Epithelial cell of esophagus (primary cell): ENCODE results near the gene ALKBH7.
A peak's percentile ranks its signal among the peaks of the same experiment; 100 is the strongest.

ENCODE experiments used
- DNase-seq: peaks from one replicate; pipeline ENCODE4 v3.0.0; 2010; ENCODE audit warnings: low read depth
- H3K4me3 ChIP-seq: 2 replicates; pipeline ENCODE4 v1.5.1; 2011; ENCODE audit warnings: mild to moderate bottlenecking, low read length, control low read depth
- CTCF ChIP-seq: IDR thresholded peaks from 2 replicates; pipeline ENCODE4 v1.5.1; 2011; ENCODE audit warnings: low read depth, mild to moderate bottlenecking, low read length, control low read depth, inconsistent platforms; ENCODE audit not compliant: insufficient read depth; ENCODE audit errors: missing control alignments

Gene ALKBH7

GRCh38 chr19:6402058-6402457 lies 29.5 kb downstream of the ALKBH7 start:
- no peak for DNase-seq
- TF ChIP-seq CTCF: no peak
- no peak overlapping the region for H3K4me3 ChIP-seq

GRCh38 chr19:6402837-6403608 lies 30.4 kb downstream of the ALKBH7 start:
- no peak for DNase-seq
- no peak overlapping the region for H3K4me3 ChIP-seq
- TF ChIP-seq CTCF: no peak

- TF ChIP-seq CTCF: no peak
- no peak for DNase-seq
- no peak overlapping the region for H3K4me3 ChIP-seq
Observed at GRCh38 chr19:6406401-6406800, 33.8 kb downstream of the ALKBH7 start.

- no peak for TF ChIP-seq CTCF
- no peak for DNase-seq
- no peak overlapping the region for H3K4me3 ChIP-seq
Observed at GRCh38 chr19:6409346-6409745, 36.8 kb downstream of the ALKBH7 start.

GRCh38 chr19:6412061-6412446 lies 39.5 kb downstream of the ALKBH7 start:
- no peak for DNase-seq
- TF ChIP-seq CTCF: no peak
- no peak overlapping the region for H3K4me3 ChIP-seq

- DNase-seq: peak; percentile 41
- H3K4me3 ChIP-seq: no peak overlapping the region
- peak; percentile 49 for TF ChIP-seq CTCF
Observed at GRCh38 chr19:6412447-6413091, 40.0 kb downstream of the ALKBH7 start.
